ENCODE data around the gene INO80D.
"Not testable (repeated sequence)": the region's sequence is repeated elsewhere in the genome, so short reads cannot be mapped to it uniquely, and the experiment has no call there.

INO80D gene, protein sequence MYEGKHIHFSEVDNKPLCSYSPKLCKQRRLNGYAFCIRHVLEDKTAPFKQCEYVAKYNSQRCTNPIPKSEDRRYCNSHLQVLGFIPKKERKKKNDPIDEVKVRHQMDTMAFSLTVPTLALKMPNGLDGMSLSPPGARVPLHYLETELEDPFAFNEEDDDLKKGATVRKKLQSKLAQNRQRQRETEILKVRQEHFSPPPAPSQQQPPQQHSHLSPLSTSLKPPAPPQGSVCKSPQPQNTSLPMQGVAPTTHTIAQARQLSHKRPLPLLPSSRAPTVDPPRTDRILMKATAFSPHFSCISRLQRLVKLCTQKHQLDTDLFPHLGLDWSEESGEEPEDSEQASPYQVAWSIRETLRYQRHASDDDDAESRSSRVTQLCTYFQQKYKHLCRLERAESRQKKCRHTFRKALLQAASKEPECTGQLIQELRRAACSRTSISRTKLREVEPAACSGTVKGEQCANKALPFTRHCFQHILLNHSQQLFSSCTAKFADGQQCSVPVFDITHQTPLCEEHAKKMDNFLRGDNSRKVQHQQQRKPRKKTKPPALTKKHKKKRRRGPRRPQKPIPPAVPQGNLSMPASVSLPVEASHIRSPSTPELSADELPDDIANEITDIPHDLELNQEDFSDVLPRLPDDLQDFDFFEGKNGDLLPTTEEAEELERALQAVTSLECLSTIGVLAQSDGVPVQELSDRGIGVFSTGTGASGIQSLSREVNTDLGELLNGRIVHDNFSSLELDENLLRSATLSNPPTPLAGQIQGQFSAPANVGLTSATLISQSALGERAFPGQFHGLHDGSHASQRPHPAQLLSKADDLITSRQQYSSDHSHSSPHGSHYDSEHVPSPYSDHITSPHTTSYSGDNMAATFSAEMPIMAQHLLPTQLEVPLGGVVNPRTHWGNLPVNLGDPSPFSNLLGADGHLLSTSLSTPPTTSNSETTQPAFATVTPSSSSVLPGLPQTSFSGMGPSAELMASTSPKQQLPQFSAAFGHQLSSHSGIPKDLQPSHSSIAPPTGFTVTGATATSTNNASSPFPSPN

DNA sequence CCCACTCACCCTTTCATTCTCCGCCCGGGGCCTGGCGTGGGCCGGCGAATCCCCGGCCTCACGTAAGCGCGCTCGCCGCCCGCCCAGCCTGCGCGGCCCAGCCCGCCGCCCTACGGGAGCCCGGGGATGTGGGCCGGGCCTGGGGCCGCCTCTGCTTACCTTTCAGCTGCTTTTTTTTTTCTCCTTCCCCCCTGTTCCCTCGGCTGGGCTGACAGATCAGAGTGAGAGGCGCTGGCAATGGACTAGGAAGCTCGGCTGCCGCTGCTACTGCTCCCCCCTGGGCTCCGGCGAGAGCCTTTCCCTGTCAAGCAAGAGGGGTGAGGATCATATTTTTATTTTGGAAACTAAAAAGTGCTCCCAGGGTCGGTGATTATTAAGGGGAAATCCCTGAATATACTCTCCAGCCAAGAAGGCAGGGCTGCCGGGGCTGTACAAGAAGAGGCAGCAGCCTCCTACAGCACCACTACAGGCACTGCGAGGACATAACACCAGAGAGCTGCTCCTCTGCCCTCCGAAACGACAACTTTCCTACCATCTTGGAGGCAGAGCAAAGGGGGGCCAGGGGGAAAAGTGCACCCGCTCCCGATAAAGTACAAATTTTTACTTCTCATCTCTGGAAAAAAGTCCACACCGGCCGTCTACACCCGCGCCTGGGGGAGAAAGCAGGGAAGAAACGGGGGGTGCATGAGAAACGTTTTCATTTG lies at the start of gene INO80D:
TSS of gene INO80D (minus strand) at position 433 of the 704 bp plus-strand sequence. CDS start 23,158 bp downstream, outside the sequence.
- DNase-seq (ENCODE audit: low spot score): peak; percentile 87

DNA sequence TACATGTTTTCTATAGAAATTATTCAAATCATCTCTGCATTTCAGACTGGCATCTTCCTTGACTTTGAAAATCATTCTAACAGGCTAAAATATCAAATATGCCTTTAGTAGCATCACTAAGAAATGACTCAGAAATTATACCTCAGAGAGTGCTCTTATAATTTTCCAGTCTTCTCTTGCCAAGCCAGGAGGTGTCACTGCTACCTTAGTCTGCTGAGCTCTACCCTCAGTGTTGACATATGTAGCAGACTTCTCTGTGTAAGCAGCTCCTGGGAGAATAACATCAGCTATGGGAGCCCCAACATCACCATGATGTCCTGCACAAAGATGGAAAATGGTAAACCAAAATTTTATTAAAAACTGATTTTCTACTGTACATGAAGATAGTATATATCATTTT lies 41.7 kb upstream of the INO80D start:
- DNase-seq (ENCODE audit: low spot score): no peak

DNA sequence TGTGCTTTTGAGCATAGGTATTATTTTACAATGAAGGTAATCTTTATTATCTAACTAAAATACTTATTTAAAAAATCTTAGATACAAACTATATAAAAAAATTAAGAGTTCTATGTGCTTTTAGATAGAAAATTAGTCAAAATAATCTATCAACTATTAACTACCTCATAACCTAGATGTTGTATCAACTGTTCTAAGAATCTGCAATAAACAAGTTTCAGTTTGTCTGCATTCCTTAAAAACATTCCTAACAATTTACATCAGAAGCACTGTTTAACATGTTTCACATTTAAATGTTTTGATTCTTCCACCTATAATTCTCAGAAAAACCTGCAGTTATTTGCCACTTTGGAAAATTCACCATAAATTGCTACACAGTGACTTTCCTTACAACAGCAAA lies 39.9 kb upstream of the INO80D start:
- no peak for DNase-seq (ENCODE audit: low spot score)

DNA sequence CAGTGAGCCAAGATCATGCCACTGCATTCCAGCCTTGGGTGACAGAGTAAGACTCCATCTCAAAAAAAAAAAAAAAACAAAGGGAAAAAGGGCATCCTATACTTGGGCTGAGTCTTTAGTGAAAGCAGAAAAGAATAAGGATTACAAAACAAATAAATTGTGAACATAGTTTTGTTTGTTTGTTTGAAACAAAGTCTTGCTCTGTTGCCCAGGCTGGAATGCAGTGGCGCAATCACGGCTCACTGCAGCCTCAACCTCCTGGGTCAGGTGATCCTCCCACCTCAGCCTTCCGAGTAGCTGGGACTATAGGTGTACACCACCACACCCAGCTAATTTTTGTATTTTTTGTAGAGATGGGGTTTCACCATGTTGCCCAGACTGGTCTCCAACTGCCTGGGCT lies 36.6 kb upstream of the INO80D start:
- DNase-seq (ENCODE audit: low spot score): not testable (repeated sequence)

DNA sequence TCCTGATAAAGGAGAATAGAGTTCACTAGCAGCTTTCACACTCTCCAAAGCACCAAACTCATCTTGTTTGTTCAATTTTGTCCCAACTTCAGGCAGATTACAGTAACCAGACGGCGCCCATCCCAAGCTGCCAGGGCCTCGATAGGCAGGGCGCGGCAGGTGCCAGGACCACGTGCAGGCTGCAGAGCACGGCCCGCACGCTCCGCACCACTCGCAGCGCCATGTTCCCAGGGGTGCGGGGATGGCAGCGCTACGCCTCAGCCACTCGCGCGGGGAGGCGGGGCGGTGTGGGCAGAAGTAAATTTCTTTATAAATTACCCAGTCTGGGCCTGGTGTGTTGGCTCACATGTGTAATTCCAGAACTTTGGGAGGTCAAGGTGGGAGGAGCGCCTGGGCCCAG lies 30.3 kb upstream of the INO80D start:
- no peak for DNase-seq (ENCODE audit: low spot score)

DNA sequence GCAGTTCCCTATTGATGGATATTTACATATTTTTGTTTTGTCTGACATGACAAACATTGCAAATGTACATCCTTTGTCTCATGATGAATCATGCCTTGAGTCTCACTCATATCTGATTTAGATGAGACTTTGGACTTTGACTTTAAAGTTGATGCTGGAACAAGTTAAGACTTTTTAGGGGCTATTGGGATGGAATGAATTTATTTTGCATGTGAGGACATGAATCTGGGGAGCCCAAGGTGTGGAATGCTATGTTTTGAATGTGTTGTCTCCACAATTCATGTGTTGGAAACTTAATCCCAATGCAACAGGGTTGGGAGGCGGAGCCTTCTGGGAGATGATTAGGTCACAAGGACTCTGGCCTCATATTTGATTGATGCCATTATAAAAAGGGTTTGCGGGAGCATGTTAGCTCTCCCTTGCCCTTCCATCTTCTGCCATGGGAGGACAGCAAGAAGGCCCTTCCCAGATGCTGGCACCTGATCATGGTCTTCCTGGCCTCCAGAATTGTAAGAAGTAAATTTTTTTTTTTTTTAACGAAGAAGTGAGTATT lies 29.1 kb upstream of the INO80D start:
- DNase-seq (ENCODE audit: low spot score): no peak

DNA sequence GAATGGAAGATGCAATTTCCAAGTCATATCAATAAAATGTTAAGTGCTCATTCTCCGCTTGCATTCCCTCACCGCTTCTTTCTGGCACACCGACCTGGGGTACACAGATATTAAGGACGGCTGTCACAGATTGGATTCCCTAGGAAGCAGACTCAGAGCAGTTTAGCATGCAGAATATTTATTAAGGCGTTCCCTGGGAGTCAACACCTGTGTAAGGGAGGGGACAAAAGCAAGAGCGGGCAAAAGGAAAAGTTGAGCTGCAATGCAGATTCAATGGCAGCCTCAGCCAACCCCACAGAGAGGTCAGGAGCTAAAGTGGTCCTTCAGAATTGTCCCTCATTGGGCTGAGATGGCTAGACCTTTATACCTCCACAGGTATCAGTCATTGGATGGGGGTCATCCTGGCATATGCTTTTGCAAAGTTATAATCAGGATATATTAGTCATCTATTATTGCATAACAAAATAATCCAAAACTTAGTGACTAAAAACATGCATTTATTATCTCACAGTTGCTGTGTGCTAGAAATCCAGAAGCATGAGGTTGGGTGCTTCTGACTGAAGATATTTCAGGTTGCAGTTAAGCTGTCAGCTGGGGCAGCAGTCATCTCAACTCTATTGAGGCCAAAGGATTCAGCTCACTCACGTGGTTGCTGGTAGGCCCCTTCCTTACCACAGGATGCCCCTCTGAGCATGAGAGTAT lies 27.0 kb upstream of the INO80D start:
- DNase-seq (ENCODE audit: low spot score): no peak

DNA sequence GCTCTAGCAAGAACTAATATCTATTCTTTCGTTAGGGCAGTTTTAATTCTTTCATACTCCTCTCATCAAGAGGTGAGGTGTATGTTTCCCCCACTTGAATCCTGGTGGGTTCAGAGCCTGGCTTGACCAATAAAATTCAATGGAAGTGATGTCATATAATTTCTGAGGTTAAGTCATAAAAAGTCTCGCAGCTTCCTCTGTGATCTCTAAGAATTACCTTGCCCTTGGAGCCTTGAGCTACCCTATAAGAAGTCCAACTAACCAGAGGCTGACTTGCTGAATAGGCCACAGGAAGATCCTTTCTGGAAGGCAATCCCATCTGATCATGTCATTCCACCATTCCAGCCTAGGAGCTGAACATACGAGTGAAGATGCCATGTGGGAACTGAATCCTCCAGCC lies 26.1 kb upstream of the INO80D start:
- DNase-seq (ENCODE audit: low spot score): no peak

DNA sequence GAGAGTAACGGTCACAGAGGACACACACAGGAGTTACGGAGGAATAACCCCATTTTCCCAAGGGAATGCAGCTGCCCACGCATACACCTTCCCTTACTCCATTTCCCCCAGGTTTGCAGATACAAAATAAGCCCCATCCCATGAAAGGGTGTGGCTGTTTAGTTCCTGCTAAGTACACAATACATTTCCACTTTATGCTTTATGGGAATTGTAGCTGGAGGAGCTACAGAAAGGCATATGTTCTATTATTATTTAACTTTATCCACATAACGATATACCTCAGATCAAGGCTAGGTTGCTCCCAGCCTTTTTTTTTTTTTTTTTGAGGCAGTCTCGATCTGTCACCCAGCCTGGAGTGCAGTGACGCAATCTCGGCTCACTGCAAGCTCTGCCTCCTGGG lies 22.7 kb upstream of the INO80D start:
- no peak for DNase-seq (ENCODE audit: low spot score)

DNA sequence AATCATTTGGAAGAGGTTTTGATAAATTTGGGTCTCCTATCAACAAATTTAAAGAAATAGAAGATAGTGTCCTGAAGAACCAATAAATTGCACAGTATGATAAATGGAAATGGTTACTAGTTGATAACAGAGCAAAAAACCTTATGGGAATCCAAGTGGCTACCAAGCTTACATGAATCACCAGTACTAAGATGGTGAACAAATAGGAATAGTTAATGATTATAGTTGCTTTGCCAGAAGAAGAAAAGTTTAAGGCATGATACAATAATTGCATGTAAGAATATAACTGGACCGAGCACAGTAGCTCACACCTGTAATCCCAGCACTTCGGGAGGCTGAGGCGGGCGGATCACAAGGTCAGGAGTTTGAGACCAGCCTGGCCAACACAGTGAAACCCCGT lies 19.6 kb upstream of the INO80D start:
- DNase-seq (ENCODE audit: low spot score): no peak

DNA sequence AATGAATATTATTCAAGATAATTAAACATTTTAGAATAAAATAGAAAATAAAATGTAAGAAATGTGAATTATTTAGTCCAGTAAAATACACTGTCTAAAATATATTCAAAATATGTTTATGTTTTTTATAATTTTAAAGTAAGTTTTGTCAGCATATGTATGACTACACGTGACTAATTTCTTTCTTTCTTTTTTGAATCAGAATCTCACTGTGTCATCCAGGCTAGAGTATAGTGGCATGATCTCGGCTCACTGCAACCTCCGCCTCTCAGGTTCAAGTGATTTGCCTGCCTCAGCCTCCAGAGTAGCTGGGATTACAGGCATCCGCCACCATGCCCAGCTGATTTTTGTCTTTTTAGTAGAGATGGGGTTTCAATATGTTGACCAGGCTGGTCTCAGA lies 19.1 kb upstream of the INO80D start:
- no peak for DNase-seq (ENCODE audit: low spot score)

DNA sequence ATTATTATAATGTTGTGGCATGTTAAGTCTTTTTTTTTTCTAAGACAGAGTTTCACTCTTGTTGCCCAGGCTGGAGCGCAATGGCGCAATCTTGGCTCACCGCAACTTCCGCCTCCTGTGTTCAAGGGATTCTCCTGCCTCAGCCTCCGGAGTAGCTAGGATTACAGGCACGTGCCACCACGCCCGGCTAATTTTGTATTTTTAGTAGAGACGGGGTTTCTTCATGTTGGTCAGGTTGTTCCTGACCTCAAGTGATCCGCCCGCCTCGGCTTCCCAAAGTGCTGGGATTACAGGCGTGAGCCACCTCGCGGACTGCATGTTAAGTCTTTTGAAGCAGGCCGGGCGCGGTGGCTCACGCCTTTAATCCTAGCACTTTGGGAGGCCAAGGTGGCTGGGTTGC lies 12.9 kb upstream of the INO80D start:
- DNase-seq (ENCODE audit: low spot score): not testable (repeated sequence)

DNA sequence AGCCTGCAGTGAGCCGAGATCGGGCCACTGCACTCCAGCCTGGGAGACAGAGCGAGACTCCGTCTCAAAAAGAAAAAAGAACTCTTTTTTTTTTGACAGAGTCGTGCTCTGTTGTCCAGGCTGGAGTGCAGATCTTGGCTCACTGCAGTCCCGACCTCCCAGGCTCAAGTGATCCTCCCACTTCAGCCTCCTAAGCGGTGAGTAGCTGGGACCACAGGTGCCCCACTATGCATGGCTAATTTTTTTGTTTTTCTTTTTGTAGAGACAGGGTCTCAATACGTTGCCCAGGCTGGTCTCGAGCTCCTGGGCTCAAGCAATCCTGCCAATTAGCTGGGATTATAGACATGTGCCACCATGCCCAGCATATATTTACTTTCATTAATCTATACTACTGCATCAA lies 12.5 kb upstream of the INO80D start:
- DNase-seq (ENCODE audit: low spot score): no peak

DNA sequence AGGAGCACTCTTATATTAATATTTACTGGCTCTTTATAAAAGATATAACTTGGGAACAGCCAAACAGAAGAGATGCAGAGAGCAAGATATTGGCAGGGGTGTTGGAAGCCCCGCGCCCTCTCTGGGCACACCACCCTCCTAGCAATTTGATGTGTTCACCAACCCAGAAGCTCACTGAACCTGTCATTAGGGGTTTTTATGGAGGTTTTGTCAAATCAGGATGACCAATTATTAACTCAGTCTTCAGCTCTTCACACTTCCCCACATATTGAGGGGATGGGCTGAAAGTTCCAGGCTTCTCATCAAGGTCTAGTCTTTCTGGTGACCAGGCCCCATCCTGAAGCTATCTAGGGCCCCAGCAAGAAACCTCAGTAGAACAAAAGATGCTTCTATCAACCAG lies 10.9 kb upstream of the INO80D start:
- DNase-seq (ENCODE audit: low spot score): no peak

DNA sequence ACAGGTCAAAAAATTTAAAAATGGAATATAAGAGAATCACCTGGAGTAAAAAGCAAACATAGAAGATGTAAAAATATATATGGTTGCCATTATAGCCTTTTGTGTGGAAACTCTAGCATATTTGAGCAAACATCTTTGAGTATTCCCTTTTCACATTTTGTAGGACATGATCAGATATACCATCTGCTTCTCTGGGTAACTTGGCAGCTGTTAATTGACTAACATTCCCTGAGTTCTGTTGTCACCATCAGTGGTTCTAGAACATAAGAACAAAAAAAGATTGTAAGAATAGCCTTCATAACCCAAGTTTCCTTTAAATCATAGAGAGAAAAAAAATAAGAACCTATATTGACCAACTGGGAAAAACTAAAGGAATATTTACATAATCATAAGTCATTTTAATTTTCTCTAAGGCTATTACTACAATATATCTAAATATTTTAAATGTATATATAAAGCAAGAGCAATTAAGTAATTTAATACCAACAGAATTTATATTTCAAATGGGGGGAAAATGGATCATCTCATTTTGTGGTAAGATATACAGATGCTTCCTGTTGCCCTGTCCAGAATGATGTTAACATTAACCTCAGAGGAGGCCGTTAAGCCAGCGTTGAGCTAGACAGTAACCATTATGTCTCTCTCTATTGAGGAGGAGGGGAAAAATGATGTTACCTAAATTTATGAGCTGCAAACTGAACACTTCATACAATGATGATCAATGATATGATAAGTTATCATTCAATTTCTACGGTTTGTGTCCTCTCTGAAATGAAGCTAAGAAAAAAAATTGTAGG lies 9.8 kb upstream of the INO80D start:
- no peak for DNase-seq (ENCODE audit: low spot score)

DNA sequence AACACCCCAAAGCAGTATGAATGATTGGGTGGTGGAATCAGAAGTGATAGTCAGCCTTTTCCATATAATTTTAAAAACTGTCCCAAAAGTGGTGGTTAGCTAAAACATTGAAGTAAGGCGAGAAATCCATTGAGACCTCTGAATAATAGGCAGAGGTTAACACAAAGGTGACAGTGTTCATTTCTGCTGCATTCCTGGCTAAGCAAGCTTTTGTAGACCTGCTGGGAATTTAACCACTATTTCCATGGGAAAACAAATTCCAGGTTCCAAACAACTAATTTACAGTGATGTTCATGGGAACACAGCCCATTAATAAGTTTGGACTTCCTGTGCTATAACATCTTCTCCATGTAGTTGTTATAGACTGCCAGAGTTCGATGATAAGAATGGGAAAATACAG lies 6.3 kb upstream of the INO80D start:
- no peak for DNase-seq (ENCODE audit: low spot score)

DNA sequence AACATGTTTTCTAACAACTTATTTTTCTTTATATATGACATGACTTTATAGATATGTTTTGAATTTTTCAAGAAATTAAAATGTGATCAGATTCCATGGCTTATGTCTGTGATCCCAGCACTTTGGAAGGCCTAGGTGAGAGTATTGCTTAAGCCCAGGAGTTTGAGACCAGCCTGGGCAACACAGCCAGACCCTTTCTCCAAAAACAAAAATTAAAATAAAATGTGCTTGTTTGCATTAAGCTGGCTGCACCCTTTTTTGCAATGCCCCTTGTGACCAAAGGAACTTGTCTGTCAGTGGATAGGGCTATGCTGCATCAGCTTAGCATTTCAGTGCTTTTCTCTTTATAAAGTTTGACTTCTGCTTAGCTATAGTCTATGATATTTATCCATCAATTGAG lies 2.3 kb upstream of the INO80D start:
- DNase-seq (ENCODE audit: low spot score): no peak

DNA sequence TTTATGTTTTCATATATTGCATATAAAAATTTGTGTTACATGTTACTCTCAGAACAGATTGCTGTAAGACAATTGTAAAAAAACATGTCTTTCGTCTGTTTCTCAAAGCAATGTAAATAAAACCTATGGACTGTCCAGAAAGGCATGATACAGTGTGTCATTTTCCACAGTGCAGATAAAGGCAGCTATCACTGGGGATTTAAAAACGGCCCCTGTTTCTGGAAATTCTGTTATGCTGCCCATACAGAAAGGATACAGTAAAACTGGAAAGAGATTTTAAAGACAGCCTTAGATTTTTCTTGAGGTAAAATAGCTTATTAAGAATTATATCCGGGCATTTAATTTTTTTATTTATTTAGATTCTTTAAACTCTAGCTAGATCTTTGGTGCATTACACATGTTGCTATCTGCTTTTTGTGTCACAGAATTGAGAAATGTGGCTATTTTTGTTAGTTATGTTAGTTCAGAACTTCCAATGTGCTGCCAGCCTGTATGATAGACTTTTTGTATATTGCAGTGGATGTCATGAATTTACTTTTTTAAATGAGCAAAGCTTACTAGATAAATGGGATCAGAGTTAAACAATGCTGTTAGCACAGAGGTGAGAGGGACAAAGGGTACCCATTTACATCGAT lies 859 bp upstream of the INO80D start:
- no peak for DNase-seq (ENCODE audit: low spot score)

DNA sequence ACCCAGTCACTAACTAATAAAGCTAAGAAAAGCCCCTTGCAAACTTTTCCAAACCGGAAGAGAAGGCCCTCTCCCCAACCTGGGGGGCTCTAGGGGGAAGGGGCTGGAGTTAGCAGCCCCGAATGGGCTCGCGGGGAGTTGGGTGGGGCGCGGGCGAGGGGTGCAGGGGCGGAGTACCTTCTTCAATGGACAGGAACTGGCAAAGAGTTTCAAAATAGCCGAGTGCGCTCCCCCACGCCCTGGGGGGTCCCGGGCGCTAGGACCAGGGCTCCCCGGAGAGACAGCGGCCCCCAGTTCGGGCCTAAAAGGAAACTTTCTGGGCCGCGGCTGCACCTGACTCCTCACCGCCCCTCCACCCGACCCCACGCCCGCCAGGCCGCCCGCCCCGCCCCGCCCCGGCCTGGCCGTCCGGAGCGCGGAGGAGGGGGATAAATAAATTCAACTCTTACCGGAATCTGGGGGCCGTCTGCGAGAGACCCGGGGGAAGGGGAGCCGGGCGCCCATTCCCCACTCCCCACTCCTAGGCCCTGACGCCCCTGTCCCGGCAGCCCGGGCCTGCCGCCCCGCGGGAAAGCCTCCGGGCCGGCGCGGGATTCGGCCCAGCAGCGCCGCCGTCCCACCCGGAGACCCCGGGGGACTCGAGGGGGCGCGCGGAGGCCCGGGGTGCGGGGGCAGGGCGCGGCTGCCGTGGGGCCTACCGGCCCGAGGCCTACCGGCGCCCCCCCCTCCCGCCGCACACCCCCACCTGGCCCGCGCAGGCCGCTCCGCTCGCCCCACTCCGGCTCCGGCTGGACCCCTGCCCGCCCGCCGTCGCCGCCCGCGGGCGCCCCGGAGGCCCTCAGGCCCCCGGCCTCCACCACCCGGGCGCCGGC lies 868 bp downstream of the INO80D start:
- DNase-seq (ENCODE audit: low spot score): peak; percentile 65
